ENCODE data around the gene ARL10.
"Not testable (repeated sequence)": the region's sequence is repeated elsewhere in the genome, so short reads cannot be mapped to it uniquely, and the experiment has no call there.

ARL10 gene

DNA sequence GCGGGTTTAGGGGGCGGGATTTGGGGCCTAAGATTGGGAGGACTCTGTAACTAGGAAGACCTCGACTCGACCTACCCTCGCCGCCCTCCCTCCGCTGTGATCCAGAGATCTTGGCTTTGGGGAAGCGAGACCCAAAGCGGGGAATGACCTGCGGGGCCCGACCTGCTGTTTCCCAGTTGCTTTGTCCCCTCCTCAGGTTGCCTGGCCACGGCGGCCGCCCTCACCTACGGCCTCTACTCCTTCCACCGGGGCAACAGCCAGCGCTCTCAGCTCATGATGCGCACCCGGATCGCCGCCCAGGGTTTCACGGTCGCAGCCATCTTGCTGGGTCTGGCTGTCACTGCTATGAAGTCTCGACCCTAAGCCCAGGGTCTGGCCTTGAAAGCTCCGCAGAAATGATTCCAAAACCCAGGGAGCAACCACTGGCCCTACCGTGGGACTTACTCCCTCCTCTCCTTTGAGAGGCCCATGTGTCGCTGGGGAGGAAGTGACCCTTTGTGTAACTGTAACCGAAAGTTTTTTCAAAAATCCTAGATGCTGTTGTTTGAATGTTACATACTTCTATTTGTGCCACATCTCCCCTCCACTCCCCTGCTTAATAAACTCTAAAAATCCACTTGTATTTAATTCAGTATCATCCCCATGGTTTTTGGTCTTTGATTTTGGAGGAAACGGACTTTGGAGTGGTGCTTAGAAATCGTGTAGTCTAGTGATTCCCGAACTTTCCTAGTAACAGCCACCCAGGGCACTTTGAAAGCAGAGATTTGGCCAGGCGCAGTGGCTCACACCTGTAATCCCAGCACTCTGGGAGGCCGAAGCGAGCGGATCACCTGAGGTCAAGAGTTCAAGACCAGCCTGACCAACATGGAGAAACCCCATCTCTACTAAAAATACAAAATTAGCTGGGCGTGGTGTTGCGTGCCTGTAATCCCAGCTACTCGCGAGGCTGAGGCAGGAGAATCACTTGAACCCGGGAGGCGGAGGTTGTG is 24.1 kb downstream of the ARL10 start:
- peak; percentile 56 for DNase-seq

DNA sequence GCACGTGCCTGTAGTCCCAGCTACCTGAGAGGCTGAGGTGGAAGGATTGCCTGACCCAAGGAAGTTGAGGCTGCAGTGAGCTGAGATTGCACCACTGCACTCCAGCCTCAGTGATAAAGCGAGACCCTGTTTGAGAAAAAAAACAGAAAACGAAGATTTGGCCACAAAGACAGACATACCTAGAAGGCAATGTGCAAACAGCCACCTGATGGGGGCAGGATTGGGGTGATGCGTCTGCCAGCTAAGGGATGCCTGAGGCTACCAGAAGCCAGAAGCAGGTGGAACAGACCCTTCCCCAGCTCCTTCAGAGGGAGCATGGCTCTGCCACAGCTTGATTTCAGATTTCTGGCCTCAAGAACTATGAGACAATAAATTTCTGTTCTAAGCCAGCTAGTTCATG is 26.2 kb downstream of the ARL10 start:
- no peak for DNase-seq

DNA sequence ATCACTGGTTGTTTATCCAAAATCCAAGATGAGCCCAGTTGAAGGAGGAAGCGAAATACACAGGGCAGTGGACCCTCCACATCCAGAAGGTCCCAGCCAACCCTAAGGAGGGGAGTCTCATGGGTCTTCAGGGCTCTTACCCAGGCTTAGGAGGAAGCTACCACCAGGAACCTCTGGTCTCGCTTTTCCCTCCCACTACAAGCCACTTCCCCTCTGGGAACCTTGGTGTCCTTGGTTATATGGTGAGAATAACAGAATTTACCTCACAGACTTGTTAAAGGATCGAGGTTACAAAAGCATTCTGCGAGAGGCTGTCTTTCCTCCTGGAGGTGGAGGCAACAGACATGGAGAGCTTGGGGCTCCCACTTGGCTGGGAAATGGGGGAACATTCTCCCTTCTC is 26.7 kb downstream of the ARL10 start:
- no peak for DNase-seq

DNA sequence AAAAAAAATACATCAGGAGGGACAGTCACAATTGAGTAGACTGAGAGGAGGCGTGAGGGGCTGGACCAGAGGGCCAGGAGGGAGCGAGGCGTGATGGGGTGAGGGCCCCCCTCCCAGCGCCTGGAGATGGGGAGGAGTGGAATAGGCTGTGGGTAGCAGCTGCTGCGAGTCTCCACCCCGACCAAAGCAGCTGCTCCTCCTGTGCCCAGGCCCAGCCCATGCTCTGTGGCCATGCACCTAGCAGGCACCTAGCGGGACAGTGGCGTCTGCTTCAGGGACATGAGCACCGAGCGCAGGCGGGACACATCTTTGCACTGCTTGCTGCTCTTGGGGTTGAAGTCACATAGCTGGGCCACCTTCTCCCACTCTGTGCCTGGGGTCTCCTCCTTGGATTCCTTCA is 27.2 kb downstream of the ARL10 start:
- no peak for DNase-seq

DNA sequence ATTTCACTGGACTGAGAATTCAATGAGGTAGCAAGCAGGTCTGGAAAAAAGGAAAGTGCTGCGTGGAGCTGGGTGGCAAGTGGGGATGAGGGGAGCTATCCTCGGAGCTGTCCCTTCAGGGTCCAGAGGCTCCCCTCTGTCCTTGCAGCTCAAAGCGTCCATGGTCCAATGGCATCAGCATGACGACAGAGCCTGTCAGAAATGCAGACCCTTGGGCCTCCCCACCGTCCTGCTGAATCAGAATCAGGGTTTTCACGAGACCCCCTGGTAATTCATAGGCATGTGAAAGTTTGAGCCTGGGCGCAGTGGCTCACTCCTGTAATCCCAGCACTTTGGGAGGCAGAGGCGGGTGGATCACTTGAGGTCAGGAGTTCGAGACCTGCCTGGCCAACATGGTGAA is 28.8 kb downstream of the ARL10 start:
- DNase-seq = no peak

DNA sequence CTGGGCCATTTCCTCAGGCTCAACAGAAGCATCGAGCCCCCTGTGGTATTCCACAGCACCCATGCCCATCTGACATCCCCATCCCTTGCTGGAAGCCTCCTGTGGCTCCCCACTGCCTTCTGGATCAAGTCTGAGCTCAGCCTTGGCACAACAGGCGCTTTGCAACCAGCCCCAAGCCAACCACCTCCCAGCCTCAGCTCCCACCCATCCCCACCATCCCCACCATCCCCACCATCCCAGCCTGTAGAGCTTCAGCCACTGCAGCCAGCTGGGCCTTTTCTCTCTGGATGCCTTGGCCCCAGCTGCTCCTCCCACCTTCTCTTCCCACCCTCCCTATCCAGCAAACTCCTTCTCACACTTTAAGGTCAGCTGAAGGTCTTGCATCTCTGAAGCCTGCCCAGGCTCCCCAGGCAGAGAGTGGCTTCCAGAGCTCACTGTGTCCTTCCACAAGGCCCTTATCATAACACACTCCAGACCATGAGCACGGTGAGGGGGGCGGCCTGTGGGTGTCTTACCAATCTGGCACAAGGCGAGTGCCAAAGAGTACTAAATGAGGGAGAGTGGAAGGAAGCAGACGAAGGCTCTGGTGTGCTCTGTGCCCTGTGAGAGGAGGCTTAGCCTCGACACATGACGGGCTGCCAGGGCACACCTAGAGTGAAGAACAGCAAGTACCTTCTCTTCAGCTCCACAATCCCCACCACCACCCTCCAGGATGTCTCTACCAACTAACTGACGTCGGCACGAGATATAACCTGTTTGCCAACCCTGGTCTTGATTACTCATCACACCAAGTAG is 29.8 kb downstream of the ARL10 start:
- no peak for DNase-seq

DNA sequence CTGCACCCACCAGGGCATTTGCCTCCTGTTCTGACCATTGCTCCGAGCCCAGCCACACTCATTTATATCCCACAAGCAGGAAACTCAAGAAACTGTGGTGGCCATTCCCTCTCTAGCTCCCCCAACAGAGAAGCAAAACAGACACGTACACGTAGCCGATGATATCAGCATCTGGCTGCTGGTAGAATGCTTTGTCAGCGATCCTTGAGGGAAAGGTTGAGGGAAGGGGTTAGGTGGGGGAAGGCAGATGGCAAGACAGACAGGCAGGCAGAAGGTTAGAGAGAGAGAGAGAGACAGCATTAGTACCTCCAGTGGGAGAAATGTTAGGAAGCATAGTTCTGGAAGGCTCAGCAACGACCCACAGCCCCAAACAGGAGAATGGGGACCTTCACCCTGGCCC is 31.0 kb downstream of the ARL10 start:
- no peak for DNase-seq

DNA sequence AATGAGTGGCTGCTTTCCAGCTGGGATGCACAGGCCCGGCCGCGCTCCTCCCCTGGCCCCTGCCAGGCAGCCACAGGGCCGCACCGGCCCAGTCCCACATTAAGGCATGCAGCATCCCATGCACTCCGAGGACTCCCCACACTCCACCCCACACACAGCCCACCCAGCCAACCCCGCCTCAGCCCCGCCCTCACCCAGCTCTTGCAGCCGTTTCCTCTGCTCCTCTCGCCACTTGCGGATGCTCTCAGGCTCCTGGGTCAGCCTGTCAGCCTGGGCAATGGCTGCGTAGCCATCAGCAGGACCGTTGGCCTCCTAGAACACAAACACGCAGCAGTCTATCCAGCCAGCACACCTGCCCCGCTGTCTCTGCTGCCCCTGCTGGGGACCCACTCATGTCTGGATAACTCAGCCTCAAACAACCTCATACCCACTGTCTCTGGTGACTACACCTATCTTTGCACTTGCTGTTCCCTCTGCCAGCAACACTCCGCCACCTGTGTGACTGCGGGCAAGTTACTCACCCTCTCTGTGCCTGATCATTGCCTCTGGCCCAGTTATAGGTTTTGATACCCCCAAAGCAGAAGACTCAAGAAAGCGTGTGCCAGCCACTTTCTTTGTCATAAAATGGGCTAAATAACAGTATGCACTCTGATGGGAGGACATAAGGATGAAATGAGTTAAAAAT is 32.6 kb downstream of the ARL10 start:
- no peak for DNase-seq

DNA sequence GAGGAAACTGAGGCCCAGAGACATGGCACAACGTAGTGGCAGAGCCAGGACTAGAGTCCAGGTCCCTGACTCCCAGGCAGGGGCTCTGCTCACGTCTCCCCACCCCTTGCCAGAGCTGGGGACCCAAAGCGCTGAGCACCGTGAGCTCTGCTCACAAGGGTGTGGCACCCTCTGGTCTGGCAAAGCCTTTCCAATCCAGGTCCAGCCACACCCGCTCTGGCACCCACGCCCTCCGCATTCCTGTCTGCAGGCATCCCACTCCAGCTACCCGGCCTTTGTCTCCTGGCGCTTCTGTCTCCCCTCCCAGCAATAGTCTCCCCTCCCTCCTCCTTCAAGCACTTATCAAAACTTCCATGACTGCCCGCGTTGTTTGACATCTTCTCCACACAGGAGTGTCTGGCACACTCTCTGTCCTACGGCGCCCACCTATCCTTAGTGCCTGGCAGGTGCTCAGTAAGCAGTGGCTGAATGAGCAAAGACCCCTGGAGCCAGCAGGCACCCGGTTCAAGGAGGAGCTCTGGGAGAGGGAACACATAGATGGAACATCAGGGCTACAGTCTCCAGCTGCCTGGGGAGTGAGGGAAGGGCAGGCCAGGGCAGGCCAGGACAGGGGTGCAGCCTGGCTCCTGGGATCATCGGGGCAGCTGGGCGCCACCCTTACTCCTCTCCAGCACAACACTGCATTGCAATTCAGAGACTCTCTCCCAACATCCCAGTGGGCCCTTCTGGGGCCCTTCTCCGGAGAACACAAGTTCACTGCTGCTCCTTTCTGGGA is 35.3 kb downstream of the ARL10 start:
- no peak for DNase-seq

DNA sequence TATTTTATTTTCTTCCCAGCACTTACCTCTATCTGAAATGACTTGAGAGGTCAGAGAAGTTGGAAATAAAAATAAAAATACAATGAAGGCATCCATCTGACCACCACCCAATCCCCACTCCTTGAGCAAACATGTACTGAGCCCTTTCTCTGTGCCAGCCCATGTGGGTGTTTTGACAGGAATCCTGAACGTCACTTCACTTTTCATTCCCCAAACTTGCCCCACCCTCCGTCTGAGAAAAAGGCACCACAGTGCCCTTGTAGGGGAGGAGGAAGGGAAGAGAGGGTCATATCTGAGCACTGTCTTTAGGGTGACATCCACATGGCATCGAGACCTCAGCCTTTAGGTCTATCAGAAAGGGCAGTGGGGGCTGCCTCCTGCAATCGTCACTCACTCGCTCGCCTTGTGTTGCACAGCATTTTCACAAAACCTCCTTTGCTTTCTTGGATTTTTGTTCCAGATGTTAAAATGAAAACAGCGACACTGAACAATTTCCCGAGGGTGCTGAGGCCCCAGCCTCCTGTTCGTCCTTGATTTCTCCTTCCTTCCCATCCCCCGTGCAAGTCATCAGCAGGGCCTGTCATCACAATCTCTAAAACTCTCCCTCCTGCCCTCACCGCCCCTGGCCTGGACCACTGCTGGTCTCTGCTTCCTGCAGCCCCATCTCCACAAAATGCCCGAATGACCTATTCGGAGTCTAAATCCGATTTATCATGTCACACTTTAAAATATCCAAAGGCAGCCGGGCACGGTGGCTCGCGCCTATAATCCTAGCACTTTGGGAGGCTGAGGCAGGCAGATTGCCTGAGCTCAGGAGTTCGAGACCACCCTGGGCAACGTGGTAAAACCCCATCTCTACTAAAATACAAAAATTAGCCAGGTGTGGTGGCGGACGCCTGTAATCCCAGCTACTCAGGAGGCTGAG is 36.3 kb downstream of the ARL10 start:
- DNase-seq = no peak

DNA sequence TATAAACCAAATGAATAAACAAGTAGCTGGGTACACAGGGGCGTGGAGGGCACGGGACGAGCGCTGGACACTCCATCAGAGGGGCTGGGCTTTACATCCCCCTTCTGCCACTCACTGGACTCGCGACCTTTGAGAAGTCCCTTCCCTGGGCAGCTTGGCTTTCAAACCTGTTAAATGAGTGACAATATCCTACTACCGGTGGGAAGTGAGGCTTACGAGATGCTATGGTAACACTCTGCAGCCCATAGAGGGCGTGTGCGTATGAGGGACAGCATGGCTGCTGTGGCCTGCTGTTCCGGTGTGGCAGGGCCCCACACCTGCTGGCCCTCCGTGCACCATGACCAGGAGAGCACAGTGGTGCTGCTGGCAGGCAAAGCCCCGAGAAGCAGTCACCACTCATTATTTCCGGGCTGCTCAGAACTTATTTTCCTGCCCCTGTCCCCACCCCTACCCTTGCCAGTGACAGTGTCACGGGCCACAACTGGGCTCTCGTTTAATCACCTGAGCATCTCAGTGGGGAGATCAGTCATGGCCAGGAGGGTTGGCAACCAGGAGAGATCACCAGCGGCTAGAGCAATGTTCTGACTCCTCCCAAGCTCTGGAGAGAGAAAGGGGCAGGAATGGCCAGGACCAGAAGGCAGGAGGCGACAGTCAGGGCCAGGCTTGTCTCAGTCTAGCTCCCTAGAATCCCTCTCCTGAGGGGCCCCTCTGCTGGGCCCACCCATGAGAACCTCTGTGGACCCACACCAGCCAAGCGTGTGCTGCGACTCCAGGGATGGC is 40.6 kb downstream of the ARL10 start:
- DNase-seq = no peak

DNA sequence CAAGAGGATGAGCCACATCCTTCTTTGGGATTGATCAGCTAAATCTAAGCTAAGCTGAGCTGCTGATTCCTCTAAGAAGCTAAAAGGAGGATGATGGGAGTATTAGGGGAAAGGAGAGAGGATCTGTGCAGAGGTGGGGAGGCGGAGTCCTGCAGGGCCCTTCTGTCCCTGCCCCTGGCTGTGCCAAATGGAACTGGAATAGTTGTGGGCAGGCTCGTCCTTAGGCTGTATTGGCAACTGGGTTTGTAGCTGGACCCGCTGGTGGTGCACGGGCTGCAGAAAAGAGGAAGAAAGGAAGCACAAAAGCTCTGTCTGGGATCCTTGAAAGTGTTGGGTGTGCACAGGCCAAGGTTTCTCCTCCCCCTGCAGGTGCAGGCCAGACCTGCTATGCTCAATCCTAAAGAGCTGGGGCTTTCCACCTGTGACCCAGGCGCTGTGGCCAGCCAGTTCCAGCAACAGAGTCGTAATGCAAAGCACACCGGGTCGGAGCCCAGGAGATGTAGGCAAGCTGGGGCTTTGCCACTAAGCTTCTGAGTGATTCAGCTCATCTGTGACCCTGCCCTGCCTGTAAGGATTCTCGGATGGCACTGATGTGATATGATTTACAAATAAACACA is 41.3 kb downstream of the ARL10 start:
- no peak for DNase-seq

DNA sequence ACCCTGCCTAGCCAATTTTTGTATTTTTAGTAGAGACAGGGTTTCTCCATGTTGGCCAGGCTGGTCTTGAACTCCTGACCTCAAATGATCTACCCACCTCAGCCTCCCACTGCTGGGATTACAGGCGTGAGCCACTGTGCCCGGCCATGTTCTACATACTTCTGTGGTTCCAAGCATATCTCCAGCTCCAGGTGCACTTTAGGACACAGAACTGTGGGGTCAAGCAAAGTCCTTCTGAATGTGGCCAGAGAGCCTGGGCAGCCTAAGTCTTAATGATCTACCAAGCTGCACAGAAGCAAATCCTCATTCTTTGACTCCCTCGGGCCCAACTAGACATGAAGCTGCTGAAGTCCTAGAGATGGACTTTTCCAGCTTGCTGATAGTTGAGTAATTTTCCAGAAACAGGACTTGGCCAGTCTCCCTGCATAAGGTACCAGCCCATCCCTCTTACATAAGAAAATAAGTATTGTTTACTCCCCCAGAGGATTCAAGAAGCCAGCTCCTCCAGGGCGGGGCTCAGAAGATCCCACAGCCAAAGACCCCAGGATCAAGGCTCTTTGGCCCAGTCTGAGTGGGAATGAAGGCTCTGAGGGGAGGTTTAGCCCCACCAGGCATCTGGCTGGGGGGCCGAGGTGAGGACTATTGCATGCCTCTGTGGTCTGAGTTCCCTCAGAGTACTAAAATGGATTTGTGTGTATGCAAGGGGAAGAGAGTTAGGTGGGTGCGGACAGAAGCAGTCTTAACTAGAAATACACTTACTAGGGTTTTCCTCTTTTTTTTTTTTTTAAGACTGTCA is 42.4 kb downstream of the ARL10 start:
- no peak for DNase-seq

DNA sequence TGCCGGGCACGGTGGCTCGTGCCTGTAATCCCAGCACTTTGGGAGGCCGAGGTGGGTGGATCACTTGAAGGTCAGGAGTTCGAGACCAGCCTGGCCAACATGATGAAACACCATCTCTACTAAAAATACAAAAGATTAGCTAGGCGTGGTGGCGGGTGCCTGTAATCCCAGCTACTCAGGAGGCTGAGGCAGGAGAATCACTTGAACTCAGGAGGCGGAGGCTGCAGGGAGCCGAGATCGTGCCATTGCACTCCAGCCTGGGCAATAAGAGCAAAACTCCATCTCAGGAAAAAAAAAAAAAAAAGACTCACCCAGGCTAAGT is 42.9 kb downstream of the ARL10 start:
- not testable (repeated sequence) for DNase-seq

DNA sequence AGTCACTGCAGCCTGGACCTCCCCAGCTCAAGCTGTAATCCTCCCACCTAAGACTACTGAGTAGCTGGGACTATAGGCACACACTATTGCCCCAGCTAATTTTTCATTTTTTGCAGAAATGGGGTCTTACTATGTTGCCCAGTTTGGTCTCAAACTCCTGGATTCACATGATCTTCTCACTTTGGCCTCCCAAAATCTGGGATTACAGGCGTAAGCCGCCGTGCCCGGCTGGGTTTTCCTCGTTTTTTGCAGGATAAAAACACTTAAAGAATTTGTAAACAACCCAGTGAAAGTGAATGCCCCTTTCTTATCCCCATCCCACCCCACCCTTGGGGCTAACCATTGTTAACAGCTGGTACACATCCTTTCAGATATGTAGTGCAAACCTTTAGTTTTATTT is 43.3 kb downstream of the ARL10 start:
- DNase-seq = no peak

DNA sequence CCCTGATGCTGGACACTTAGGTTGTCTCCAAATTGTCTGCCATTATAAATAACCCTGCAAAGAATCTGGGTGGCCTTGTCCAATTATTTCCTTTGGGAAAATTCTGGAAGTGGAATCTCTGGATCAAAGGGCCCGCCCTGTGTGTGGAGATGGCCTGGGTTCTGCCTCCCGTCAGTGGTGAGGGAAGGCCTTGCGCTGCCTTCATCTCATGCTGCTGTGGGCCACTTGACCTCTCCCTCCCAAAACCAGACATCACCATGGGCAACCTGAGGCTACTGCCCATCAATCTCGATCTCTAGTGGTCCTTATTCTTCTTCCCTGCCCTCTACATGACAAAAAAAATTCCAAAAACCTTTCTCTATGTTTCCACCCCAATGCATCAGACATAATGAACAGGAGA is 44.5 kb downstream of the ARL10 start:
- no peak for DNase-seq

DNA sequence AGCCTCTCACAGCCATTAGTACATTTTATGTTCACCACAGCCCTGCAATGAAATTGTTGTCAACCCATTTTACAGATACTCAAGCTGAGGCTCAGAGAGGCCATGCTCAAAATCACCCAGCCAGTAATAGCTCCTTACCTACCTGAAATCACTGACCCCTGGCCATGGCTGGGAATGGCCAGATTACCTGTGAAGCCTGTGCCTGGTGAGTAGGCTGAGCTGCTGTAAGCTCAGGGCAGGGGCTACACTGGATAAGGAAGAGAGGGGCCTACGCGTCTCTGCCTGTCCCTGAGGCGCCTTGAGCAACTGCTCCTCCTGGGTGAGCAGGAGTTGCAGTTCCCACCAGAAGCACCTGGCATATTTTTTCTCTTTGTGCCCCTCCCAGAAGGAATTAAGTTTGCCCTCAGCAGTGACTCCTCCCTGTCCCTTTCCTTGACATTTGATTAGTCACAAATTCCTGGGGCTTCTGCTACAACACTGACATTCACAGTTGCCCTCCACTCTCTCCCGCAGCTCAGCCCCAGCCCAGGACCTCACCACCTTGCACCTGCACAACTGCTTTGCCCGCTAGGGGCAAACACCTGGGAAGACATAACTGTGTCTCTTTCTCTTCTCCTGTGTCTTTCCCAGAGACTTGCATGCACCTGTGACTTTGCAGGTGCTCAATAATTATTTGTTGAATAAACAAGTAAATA is 45.3 kb downstream of the ARL10 start:
- no peak for DNase-seq

DNA sequence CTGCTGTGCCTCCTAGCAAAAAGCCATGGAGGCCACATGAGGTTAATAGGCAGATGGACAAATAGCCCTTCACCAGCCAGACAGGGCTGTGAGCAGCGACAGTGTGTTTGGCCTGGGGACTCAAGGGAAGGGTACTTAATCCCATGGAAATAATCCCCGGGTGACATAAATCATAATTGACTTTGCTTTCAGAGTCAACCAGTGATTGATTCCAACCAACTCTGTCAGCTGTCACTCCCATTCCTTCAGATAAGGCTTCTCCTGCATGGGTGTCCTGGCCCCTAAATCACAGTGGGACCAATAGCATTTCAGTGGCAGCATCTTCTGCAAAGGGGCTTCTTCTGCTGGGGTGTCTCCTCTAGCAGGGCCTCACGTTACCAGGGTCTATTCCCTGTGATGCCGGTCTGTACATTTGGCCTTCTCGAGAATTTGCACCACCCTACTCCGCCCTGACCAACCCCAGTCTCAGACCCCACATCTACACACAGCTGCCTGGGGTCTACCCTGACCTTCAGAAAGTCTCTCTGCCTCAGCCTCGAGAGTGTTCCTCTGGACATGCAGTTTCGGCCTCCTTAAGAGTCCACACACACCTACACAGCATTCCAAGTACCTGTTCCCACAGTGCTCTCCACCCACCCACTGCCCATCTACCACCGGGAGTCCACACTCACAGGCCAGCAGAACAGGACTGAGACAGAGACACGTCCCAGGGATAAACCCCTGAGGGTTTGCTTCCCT is 47.4 kb downstream of the ARL10 start:
- DNase-seq = no peak
